Hepatocyte (in vitro differentiated cells): Measurements from ENCODE around the gene FCHSD2.

Experiments used
- CTCF ChIP-seq: fragments of 200-600 bp; sonication (generic); IDR thresholded peaks from 2 replicates; pipeline ENCODE4 v1.5.1; 2016; ENCODE audit warnings: antibody characterized with exemption, mild to moderate bottlenecking; ENCODE audit not compliant: poor library complexity
- EZH2phosphoT487 ChIP-seq: fragments of 200-600 bp; sonication (generic); IDR thresholded peaks from one replicate; pipeline ENCODE4 v1.6.1; 2018; ENCODE audit warnings: antibody characterized with exemption, mild to moderate bottlenecking, low read depth, moderate library complexity; ENCODE audit not compliant: unreplicated experiment, severe bottlenecking

- no peak for TF ChIP-seq CTCF
- TF ChIP-seq EZH2phosphoT487 = no peak
Measured at GRCh38 chr11:72968390-72968789, 173.7 kb downstream of the FCHSD2 start.
